IMR-90 (cell line): ENCODE data around the gene C12orf56. TPM values are rescaled to one million over a fixed set of nuclear protein-coding genes. Genes with fewer than 3 reads are reported as not detected.

Experiments
- ATAC-seq: fragments of 200-7000 bp; cut with Tn5 transposase; 2 replicates; pipeline ENCODE4 v1.9.1; 2020; ENCODE audit warnings: low read depth, mild to moderate bottlenecking, moderate library complexity
- BruUV-seq: library from RNA; stranded (reverse); fragments of 400-500 nt; replicated peaks from 2 replicates; lab custom pipeline; 2021; lab: Mats Ljungman, UMichigan
- CTCF ChIA-PET: fragments of 300-600 bp; formaldehyde crosslinking; extraction: SDS; loops from one replicate; lab custom pipeline; 2021; ENCODE audit warnings: antibody characterized with exemption; lab: Yijun Ruan, JAX
- POLR2A ChIA-PET: fragments of 300-600 bp; sonication (Branson Sonifier 250); formaldehyde crosslinking; loops from one replicate; lab custom pipeline; 2022; ENCODE audit warnings: antibody characterized with exemption; ENCODE audit not compliant: unreplicated experiment; lab: Charles Lee
- DNase-seq: peaks from one replicate; pipeline ENCODE4 v3.0.0; 2013
- H2AFZ ChIP-seq: replicated peaks from 2 replicates; pipeline ENCODE3; 2013; ENCODE audit warnings: low read length, mild to moderate bottlenecking; ENCODE audit not compliant: poor library complexity
- H2AK5ac ChIP-seq: 2 replicates; pipeline ENCODE4 v1.6.1; 2013; ENCODE audit warnings: low read depth, low read length, inconsistent platforms
- H2AK9ac ChIP-seq: replicated peaks from 2 replicates; pipeline ENCODE3; 2013; ENCODE audit warnings: mild to moderate bottlenecking, low read depth, low read length, moderate library complexity; ENCODE audit not compliant: poor library complexity
- H2BK120ac ChIP-seq: 2 replicates; pipeline ENCODE4 v1.6.1; 2013; ENCODE audit warnings: low read depth, low read length, inconsistent platforms
- H2BK15ac ChIP-seq: 3 replicates; pipeline ENCODE4 v1.6.1; 2013; ENCODE audit warnings: low read depth, low read length, inconsistent platforms
- H2BK20ac ChIP-seq: 2 replicates; pipeline ENCODE4 v1.6.1; 2013; ENCODE audit warnings: low read depth, mild to moderate bottlenecking, inconsistent platforms, low read length, moderate library complexity
- H2BK5ac ChIP-seq: 2 replicates; pipeline ENCODE4 v1.6.1; 2013; ENCODE audit warnings: mild to moderate bottlenecking, low read depth, low read length, inconsistent platforms; ENCODE audit not compliant: poor library complexity, severe bottlenecking
- H3K14ac ChIP-seq: replicated peaks from 2 replicates; pipeline ENCODE4 v1.6.1; 2013; ENCODE audit warnings: low read depth, low read length, inconsistent platforms
- H3K18ac ChIP-seq: 2 replicates; pipeline ENCODE4 v1.6.1; 2013; ENCODE audit warnings: low read depth, low read length, control low read depth
- H3K23ac ChIP-seq: 2 replicates; pipeline ENCODE4 v1.6.1; 2013; ENCODE audit warnings: low read depth, low read length, inconsistent platforms
- H3K27ac ChIP-seq: 2 replicates; pipeline ENCODE4 v1.5.1; 2013; ENCODE audit warnings: mild to moderate bottlenecking, control low read depth, low read length; ENCODE audit not compliant: insufficient read depth
- H3K27me3 ChIP-seq: 2 replicates; pipeline ENCODE4 v1.6.1; 2013; ENCODE audit warnings: low read length; ENCODE audit not compliant: control insufficient read depth, insufficient read depth
- H3K36me3 ChIP-seq: 2 replicates; pipeline ENCODE4 v1.6.1; 2013; ENCODE audit warnings: low read length, mixed read lengths; ENCODE audit not compliant: control insufficient read depth, insufficient read depth
- H3K4ac ChIP-seq: 2 replicates; pipeline ENCODE4 v1.6.1; 2013; ENCODE audit warnings: low read depth, low read length, inconsistent platforms
- H3K4me1 ChIP-seq: 2 replicates; pipeline ENCODE4 v1.6.1; 2013; ENCODE audit warnings: low read length, mixed read lengths; ENCODE audit not compliant: control insufficient read depth, insufficient read depth
- H3K4me2 ChIP-seq: 2 replicates; pipeline ENCODE4 v1.6.1; 2013; ENCODE audit warnings: low read depth, mild to moderate bottlenecking, control low read depth, low read length, moderate library complexity
- H3K4me3 ChIP-seq: 2 replicates; pipeline ENCODE4 v1.5.1; 2013; ENCODE audit warnings: low read depth, mild to moderate bottlenecking, control low read depth, low read length, moderate library complexity; ENCODE audit not compliant: insufficient read depth
- H3K56ac ChIP-seq: 2 replicates; pipeline ENCODE4 v1.6.1; 2013; ENCODE audit warnings: low read length, inconsistent platforms; ENCODE audit not compliant: insufficient read depth; ENCODE audit errors: extremely low read depth
- H3K79me1 ChIP-seq, 2 experiments: 2 replicates each; pipeline ENCODE4 v1.6.1; 2013; ENCODE audit warnings: low read length in 2 of 2, inconsistent platforms in 1 of 2, low read depth in 1 of 2
- H3K9ac ChIP-seq: 2 replicates; pipeline ENCODE4 v1.6.1; 2013; ENCODE audit warnings: low read depth, low read length, control low read depth
- H3K9me1 ChIP-seq: 2 replicates; pipeline ENCODE4 v1.6.1; 2013; ENCODE audit warnings: low read length, inconsistent platforms; ENCODE audit not compliant: insufficient read depth
- H3K9me3 ChIP-seq: 2 replicates; pipeline ENCODE4 v1.6.1; 2013; ENCODE audit warnings: low read length; ENCODE audit not compliant: control insufficient read depth, insufficient read depth
- H4K20me1 ChIP-seq: 2 replicates; pipeline ENCODE4 v1.6.1; 2013; ENCODE audit warnings: low read length, inconsistent platforms; ENCODE audit not compliant: insufficient read depth
- H4K5ac ChIP-seq: 2 replicates; pipeline ENCODE4 v1.6.1; 2013; ENCODE audit warnings: mild to moderate bottlenecking, low read depth, low read length, control low read depth
- H4K8ac ChIP-seq, 2 experiments: 2 replicates each; pipeline ENCODE4 v1.6.1; 2013; ENCODE audit warnings: low read depth in 2 of 2, low read length in 2 of 2, control low read depth in 1 of 2, inconsistent platforms in 1 of 2
- H4K91ac ChIP-seq: 2 replicates; pipeline ENCODE4 v1.6.1; 2013; ENCODE audit warnings: low read depth, low read length, inconsistent platforms; ENCODE audit not compliant: insufficient read depth
- CEBPB ChIP-seq: IDR thresholded peaks from 2 replicates; pipeline ENCODE4 v1.6.1; 2012; ENCODE audit warnings: low read depth, low read length, improper control_type of control experiment
- FOS ChIP-seq: fragments of 150-350 bp; IDR thresholded peaks from 2 replicates; pipeline ENCODE4 v1.6.1; 2016; ENCODE audit warnings: low read depth, low read length
- NFE2L2 ChIP-seq: fragments of 150-350 bp; IDR thresholded peaks from 2 replicates; pipeline ENCODE4 v1.6.1; 2016; ENCODE audit warnings: low read depth, mild to moderate bottlenecking, low read length
- WGBS, 2 experiments: methylation state at CpG; one replicate each; pipeline versions ENCODE4 v1.1.5 to v1.1.7; 2013; ENCODE audit warnings: missing lambda C conversion rate in 2 of 2; ENCODE audit not compliant: insufficient read length in 1 of 2; ENCODE audit errors: extremely low coverage in 2 of 2; 5-methylcytosine and 5-hydroxymethylcytosine counted together
- dilution Hi-C: fragments of 300-500 bp; cut with HindIII; formaldehyde crosslinking; loops from one replicate; pipeline ENCODE4 v1.14.3; 2018; ENCODE audit warnings: low sequenced_read_pairs; ENCODE audit not compliant: unreplicated experiment
- in situ Hi-C: fragments of 300-500 bp; cut with MboI; formaldehyde crosslinking; loops from 3 replicates; pipeline ENCODE4 v1.14.3; 2019; ENCODE audit warnings: low sequenced_read_pairs, inconsistent platforms, mixed read lengths
- intact Hi-C: fragments of 100-400 bp; cut with micrococcal nuclease; formaldehyde crosslinking; loops from 2 replicates; pipeline ENCODE4 v1.10.0; 2022
- polyA plus RNA-seq, 3 experiments: library from polyadenylated mRNA; depleted of rRNA; stranded (reverse); fragments of >200 nt; gene quantifications; 2 replicates each; pipeline ENCODE4 v1.2.3, GENCODE V29; 2012; ENCODE audit warnings: low replicate concordance in 1 of 3
- total RNA-seq: library from RNA; depleted of rRNA; stranded (reverse); fragments of >200 nt; gene quantifications from 2 replicates; pipeline ENCODE4 v1.2.3, GENCODE V29; 2012

C12orf56 gene
- total and polyA plus RNA-seq, 2 of the 4 experiments (the other 2 are of a cell fraction) = 0.09 TPM; not detected in 1

DNA sequence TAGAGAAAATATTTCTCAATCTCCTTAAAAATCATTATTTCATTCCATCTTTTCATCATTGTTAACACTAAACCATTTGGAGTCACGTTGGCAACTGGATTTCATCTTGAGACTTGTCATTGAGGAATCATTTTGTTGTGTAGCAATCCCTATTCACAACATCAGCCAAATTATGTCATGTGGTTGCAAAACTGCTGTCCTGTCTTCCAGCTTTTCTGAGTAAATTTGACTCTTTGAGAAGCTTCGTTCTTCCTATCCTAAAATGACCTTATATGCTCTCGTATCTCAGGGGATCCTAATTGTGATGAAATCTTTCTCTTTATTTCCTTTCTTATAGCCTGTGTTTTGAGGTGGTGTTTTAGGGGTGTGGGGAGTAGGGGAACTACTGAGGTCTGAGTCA lies 137.9 kb downstream of the C12orf56 start:
- peak; percentile 32; the same call in 1 of the 2 replicates for ATAC-seq
- Histone ChIP-seq H4K20me1 (no peaks in the 10 kb centered on the region), H3K4ac (peak overlapping the region; percentile 23; the same call in 1 of the 2 replicates), H3K27ac (peak overlapping the region; percentile 35; the same call in 1 of the 2 replicates), H4K91ac (0 out of 2 replicates have a peak overlapping the region, but pooled peaks have one; percentile 9), H2AK9ac (no peak overlapping the region), H3K27me3 (no peaks in the 10 kb centered on the region), H2BK15ac (peak overlapping the region; percentile 48; the same call in 1 of the 3 replicates), H3K4me3 (no peak overlapping the region), H2AK5ac (no peak overlapping the region), H3K56ac (no peak overlapping the region; the same call in 1 of the 2 replicates), H3K36me3 (no peaks in the 10 kb centered on the region), H2AFZ (no peak overlapping the region), H3K23ac (no peak overlapping the region), H3K9me1 (0 out of 2 replicates have a peak, but pooled peaks cover 3% of the 10 kb centered on the region), H3K9ac (no peak overlapping the region), H2BK5ac (peak overlapping the region; percentile 27), H3K14ac (peak overlapping the region; percentile 70; the same call in 1 of the 2 replicates), H3K9me3 (no peaks in the 10 kb centered on the region), H2BK20ac (peak overlapping the region; percentile 33; the same call in 1 of the 2 replicates), H2BK120ac (peak overlapping the region; percentile 11; the same call in 1 of the 2 replicates), H3K18ac (peak overlapping the region; percentile 78), H3K4me2 (peak overlapping the region; percentile 29; the same call in 1 of the 2 replicates), H4K8ac (peak overlapping the region; percentile 50 to 55; a peak in 2 of 4 replicates), H4K5ac (peak overlapping the region; percentile 67; the same call in 1 of the 2 replicates), H3K79me1 (no peaks in the 10 kb centered on the region), H3K4me1 (peaks cover 3% of the 10 kb centered on the region; the same call in 1 of the 2 replicates)
- dilution Hi-C loops = loop anchor here (25.0 kb wide), 1 partner anchor 415 kb away; the partner anchor contains the start of gene SRGAP1
- TF ChIP-seq CEBPB (peak; percentile 81), FOS (no peak), NFE2L2 (no peak)
- no TSS peak for BruUV-seq
- DNase-seq = peak; percentile 61
- CTCF ChIA-PET = interaction anchor here (0.6 kb wide), 1 partner anchor 413 kb away, joined by 3 read pairs; no protein-coding TSS in a partner anchor
- in situ Hi-C loops = no loop called here
- WGBS, 2 experiments = no CpG with 5 or more reads among the region's 3 CpGs
- intact Hi-C loops = loop anchor here (5.0 to 10.0 kb wide), 2 partner anchors 170 to 338 kb away; no protein-coding TSS in a partner anchor
- POLR2A ChIA-PET = no interaction called here
